Ovary (tissue), 9 donors: Measurements from ENCODE around the gene FAM107A. TPM values are rescaled to one million over a fixed set of nuclear protein-coding genes. Genes with fewer than 3 reads are reported as not detected.

Experiments
- DNase-seq, 5 donors: peaks; one replicate each; pipeline ENCODE4 v3.0.0-alpha.2; 2019 to 2020
- H3K27ac ChIP-seq, 2 donors: fragments of 200-600 bp; one replicate each; pipeline versions ENCODE4 v1.5.1 to v1.8.0; 2019 to 2022
- H3K27me3 ChIP-seq: fragments of 200-600 bp; one replicate; pipeline ENCODE4 v1.8.0; 2022
- H3K36me3 ChIP-seq: fragments of 200-600 bp; sonication (generic); one replicate; pipeline ENCODE4 v1.5.1; 2019
- H3K4me1 ChIP-seq: one replicate; pipeline ENCODE4 v1.8.1; 2013; ENCODE audit warnings: mild to moderate bottlenecking, moderate library complexity; ENCODE audit not compliant: insufficient read depth
- H3K4me3 ChIP-seq: fragments of 200-600 bp; sonication (generic); one replicate; pipeline ENCODE4 v1.5.1; 2017
- H3K9me3 ChIP-seq, 2 donors: fragments of 200-600 bp in 1 of 2; sonication (generic) in 1 of 2; one replicate each; pipeline versions ENCODE4 v1.5.1 to v1.8.1; 2013 to 2019; ENCODE audit warnings: mild to moderate bottlenecking in 1 of 2, moderate library complexity in 1 of 2
- EP300 ChIP-seq: sonication (generic); formaldehyde crosslinking; IDR thresholded peaks from one replicate; pipeline ENCODE4 v1.6.1; 2017; ENCODE audit warnings: antibody characterized with exemption
- POLR2A ChIP-seq: fragments of 450-650 bp; IDR thresholded peaks from one replicate; pipeline ENCODE4 v1.6.1; 2017; ENCODE audit warnings: antibody characterized with exemption, mild to moderate bottlenecking, moderate library complexity
- WGBS, 3 donors: extraction: QIAGEN DNeasy Blood & Tissue Kit in 1 of 3; methylation state at CpG; one replicate each; pipeline versions ENCODE4 v1.1.5 to v1.1.7; 2013 to 2017; 5-methylcytosine and 5-hydroxymethylcytosine counted together
- intact Hi-C, 4 donors: fragments of 100-400 bp; cut with DNase I; formaldehyde crosslinking; loops; one replicate each; pipeline versions ENCODE4 v1.11.0 to v1.15.1; 2022 to 2023
- polyA plus RNA-seq, 2 donors: library from polyadenylated mRNA; stranded (reverse); fragments of 200-250 nt in 1 of 2; fragments of 350-450 nt in 1 of 2; fragmentation: Illumina TruSeq in 1 of 2; extraction: RNeasy Lipid Tissue Mini Kit (QIAGEN cat#74804) in 1 of 2; gene quantifications; one replicate each; pipeline ENCODE4 v1.2.3, GENCODE V29; 2013 to 2014
- total RNA-seq, 7 donors: library from RNA; depleted of rRNA in 2 of 7; stranded (reverse); fragments of >200 nt in 2 of 7; fragmentation: NEBNext Ultra II Directional in 3 of 7; extraction: Animal tissue kit (Norgen Biotek cat#: 25700) in 3 of 7; gene quantifications; one replicate each; pipeline versions ENCODE4 v1.1.0 to v1.2.4, GENCODE V29; 2016 to 2023
- TF ChIP-seq, protein P1 (sequence below), 3 donors: fragments of 450-650 bp in 2 of 3; fragments of 200-600 bp in 1 of 3; IDR thresholded peaks; one replicate each; pipeline versions ENCODE4 v1.5.1 to v1.8.0; 2016 to 2022; ENCODE audit warnings: antibody characterized with exemption in 3 of 3, mild to moderate bottlenecking in 1 of 3
- donor health status: DM: no; HTN: no; CAD: no; lungs with moderate emphysema.
- donor health status: DM: no; HTN: no; CAD: no.
- donor health status: Bipolar disorder and iron deficiency.
- donor health status: DM: yes; HTN: yes; CAD: no.
- donor health status: DM: no; HTN: no; CAD: no.
- donor health status: DM: yes; HTN: yes; CAD: no.

FAM107A gene
- total and polyA plus RNA-seq, 9 donors = 2.7 to 47.3 (median 14.4) TPM

- Histone ChIP-seq H3K9me3 (no peaks in the 10 kb centered on the region), H3K27ac (no peak overlapping the region), H3K27me3 (no peaks in the 10 kb centered on the region), H3K36me3 (no peaks in the 10 kb centered on the region), H3K4me1 (no peaks in the 10 kb centered on the region), H3K4me3 (no peak overlapping the region)
- 27 to 39% (median 29%) methylated on average over 8 of the region's 8 CpGs for WGBS, 3 donors
- TF ChIP-seq POLR2A (no peak), EP300 (no peak)
- TF ChIP-seq, protein P1, sequence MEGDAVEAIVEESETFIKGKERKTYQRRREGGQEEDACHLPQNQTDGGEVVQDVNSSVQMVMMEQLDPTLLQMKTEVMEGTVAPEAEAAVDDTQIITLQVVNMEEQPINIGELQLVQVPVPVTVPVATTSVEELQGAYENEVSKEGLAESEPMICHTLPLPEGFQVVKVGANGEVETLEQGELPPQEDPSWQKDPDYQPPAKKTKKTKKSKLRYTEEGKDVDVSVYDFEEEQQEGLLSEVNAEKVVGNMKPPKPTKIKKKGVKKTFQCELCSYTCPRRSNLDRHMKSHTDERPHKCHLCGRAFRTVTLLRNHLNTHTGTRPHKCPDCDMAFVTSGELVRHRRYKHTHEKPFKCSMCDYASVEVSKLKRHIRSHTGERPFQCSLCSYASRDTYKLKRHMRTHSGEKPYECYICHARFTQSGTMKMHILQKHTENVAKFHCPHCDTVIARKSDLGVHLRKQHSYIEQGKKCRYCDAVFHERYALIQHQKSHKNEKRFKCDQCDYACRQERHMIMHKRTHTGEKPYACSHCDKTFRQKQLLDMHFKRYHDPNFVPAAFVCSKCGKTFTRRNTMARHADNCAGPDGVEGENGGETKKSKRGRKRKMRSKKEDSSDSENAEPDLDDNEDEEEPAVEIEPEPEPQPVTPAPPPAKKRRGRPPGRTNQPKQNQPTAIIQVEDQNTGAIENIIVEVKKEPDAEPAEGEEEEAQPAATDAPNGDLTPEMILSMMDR (IDR thresholded peaks at IDR 0.05) = no peak
- no peak for DNase-seq
- intact Hi-C loops = no loop called here
Measured at GRCh38 chr3:58520403-58521335, 56.5 kb downstream of the FAM107A start.

DNA sequence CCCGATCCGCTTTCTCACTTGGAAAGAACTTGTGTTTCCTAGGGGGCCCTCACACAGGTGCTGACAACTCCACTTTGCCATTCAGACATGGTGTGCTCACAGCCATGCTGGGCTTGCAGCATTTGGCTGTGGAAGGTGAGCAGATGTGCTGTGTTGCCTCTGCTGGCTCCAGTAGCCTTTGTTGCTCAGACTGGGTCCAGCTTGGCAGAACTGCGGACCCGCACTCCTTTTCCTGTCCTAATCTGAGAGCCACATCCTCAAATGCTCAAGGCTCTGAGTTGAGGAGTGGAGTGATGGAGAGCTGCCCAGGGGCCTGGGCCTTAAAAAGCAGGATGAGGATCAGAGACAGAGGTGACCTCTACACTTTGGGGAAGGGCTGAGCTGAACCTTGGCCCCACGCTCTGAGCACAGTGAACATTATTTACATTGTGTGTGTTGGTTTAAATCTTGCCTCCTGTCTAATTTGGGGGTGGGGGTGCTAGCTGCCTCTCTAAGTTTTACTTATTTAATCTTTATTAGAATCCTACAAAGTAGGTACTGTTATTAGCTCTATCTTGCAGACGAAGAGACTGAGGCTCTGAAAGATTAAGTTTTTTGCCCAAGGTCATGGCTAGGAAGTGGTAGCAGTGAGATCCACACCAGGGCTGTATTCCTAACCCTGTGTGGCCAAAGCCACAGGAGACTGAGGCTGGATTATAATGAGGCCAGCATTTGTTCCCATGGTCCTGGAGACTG lies 57.4 kb downstream of the FAM107A start:
- DNase-seq = no peak
- TF ChIP-seq, protein P1 (IDR thresholded peaks at IDR 0.05) = no peak
- no peak for TF ChIP-seq POLR2A
- no peak for TF ChIP-seq EP300
- Histone ChIP-seq H3K9me3 (no peaks in the 10 kb centered on the region), H3K27ac (no peak overlapping the region), H3K36me3 (no peaks in the 10 kb centered on the region), H3K4me1 (no peaks in the 10 kb centered on the region), H3K27me3 (no peaks in the 10 kb centered on the region), H3K4me3 (no peak overlapping the region)
- 79 to 87% (median 84%) methylated on average over 6 of the region's 6 CpGs for WGBS, 3 donors
- intact Hi-C loops = no loop called here

- no peaks in the 10 kb centered on the region for H3K27me3 ChIP-seq
- intact Hi-C loops = no loop called here
- H3K27ac ChIP-seq = no peak overlapping the region
- H3K36me3 ChIP-seq = no peaks in the 10 kb centered on the region
- H3K9me3 ChIP-seq = no peaks in the 10 kb centered on the region
- TF ChIP-seq, protein P1 (IDR thresholded peaks at IDR 0.05) = no peak
- TF ChIP-seq POLR2A (no peak), EP300 (no peak)
- 27 to 48% (median 46%) methylated on average over 3 of the region's 3 CpGs for WGBS, 3 donors
- H3K4me1 ChIP-seq = no peaks in the 10 kb centered on the region
- DNase-seq = no peak
- H3K4me3 ChIP-seq = no peak overlapping the region
Measured at GRCh38 chr3:58518291-58518789, 58.9 kb downstream of the FAM107A start.

GRCh38 chr3:58514405-58514804 lies 62.8 kb downstream of the FAM107A start:
- whole genome bisulfite sequencing, 3 donors = 88 to 99% (median 97%) methylated on average over 3 of the region's 3 CpGs
- Histone ChIP-seq H3K36me3 (no peaks in the 10 kb centered on the region), H3K4me1 (no peaks in the 10 kb centered on the region), H3K27me3 (no peaks in the 10 kb centered on the region), H3K9me3 (no peaks in the 10 kb centered on the region), H3K4me3 (no peak overlapping the region), H3K27ac (no peak overlapping the region)
- no peak for DNase-seq
- TF ChIP-seq POLR2A (no peak), EP300 (no peak)
- TF ChIP-seq, protein P1 (IDR thresholded peaks at IDR 0.05) = no peak
- intact Hi-C loops = no loop called here
